HG02678 (cell line): Measurements from ENCODE around the gene GAL3ST3.

Source experiments
- ATAC-seq: cut with Tn5 transposase; IDR thresholded peaks from one replicate; pipeline ENCODE4 v1.9.1; 2021; ENCODE audit warnings: mild to moderate bottlenecking, moderate library complexity; ENCODE audit not compliant: unreplicated experiment

The GAL3ST3 gene

GRCh38 chr11:66069715-66070603 lies 21.0 kb upstream of the GAL3ST3 start, which contains the start of gene PACS1:
Gene PACS1, plus strand, starts transcription at chr11:66070272. Its CDS starts 215 bp downstream, at chr11:66070487.
- ATAC-seq = peak; percentile 64

GRCh38 chr11:66068923-66069714 lies 20.2 kb upstream of the GAL3ST3 start:
- ATAC-seq = no peak

- no peak for ATAC-seq
Observed at GRCh38 chr11:66068154-66068821, 19.3 kb upstream of the GAL3ST3 start.

- no peak for ATAC-seq
Observed at GRCh38 chr11:66067640-66068039, 18.7 kb upstream of the GAL3ST3 start.

- no peak for ATAC-seq
Observed at GRCh38 chr11:66066751-66067150, 17.8 kb upstream of the GAL3ST3 start.

GRCh38 chr11:66064571-66064970 lies 15.6 kb upstream of the GAL3ST3 start:
- ATAC-seq = no peak

GRCh38 chr11:66063900-66064299 lies 14.9 kb upstream of the GAL3ST3 start:
- no peak for ATAC-seq

GRCh38 chr11:66062408-66062807 lies 13.4 kb upstream of the GAL3ST3 start:
- no peak for ATAC-seq

GRCh38 chr11:66061268-66061667 lies 12.3 kb upstream of the GAL3ST3 start:
- ATAC-seq = no peak

- ATAC-seq = no peak
Observed at GRCh38 chr11:66059966-66060680, 11.2 kb upstream of the GAL3ST3 start.

GRCh38 chr11:66056501-66056900 lies 7.5 kb upstream of the GAL3ST3 start:
- ATAC-seq = no peak

- ATAC-seq = no peak
Observed at GRCh38 chr11:66055021-66055420, 6.1 kb upstream of the GAL3ST3 start.

GRCh38 chr11:66052664-66052982 lies 3.7 kb upstream of the GAL3ST3 start:
- ATAC-seq = no peak

GRCh38 chr11:66051766-66052663 lies 3.1 kb upstream of the GAL3ST3 start, which contains the start of gene SF3B2:
Gene SF3B2, plus strand, starts transcription at chr11:66052364. Its CDS starts 21 bp downstream, at chr11:66052385.
- ATAC-seq = peak; percentile 94

- ATAC-seq = no peak
Observed at GRCh38 chr11:66051371-66051765, 2.4 kb upstream of the GAL3ST3 start.

- no peak for ATAC-seq
Observed at GRCh38 chr11:66050581-66051231, 1.7 kb upstream of the GAL3ST3 start.

GRCh38 chr11:66047541-66048365 lies 1.2 kb downstream of the GAL3ST3 start:
- ATAC-seq = no peak

GRCh38 chr11:66046901-66047300 lies 2.1 kb downstream of the GAL3ST3 start:
- ATAC-seq = no peak
